PC-3 (cell line): ENCODE data around the gene ATG5.

Experiments
- CTCF ChIP-seq: fragments of 300-600 bp; sonication (generic); conservative IDR thresholded peaks from 2 replicates; pipeline ENCODE4 v1.5.1; 2017; ENCODE audit warnings: antibody characterized with exemption, low read depth, mild to moderate bottlenecking, low read length
- EZH2 ChIP-seq: fragments of 300-600 bp; sonication (generic); IDR thresholded peaks from one replicate; pipeline ENCODE4 v1.6.1; 2017; ENCODE audit warnings: antibody characterized with exemption, mild to moderate bottlenecking, low read length; ENCODE audit not compliant: unreplicated experiment
- EZH2phosphoT487 ChIP-seq: fragments of 300-600 bp; sonication (generic); IDR thresholded peaks from 2 replicates; pipeline ENCODE4 v1.6.1; 2018; ENCODE audit warnings: mild to moderate bottlenecking, antibody characterized with exemption, low read length, borderline replicate concordance

GRCh38 chr6:106249658-106250057 lies 75.9 kb downstream of the ATG5 start:
- no peak for TF ChIP-seq CTCF
- TF ChIP-seq EZH2: no peak
- no peak for TF ChIP-seq EZH2phosphoT487
